MV-4-11 (cell line): Measurements from ENCODE around the gene TMEM253.

Source experiments
- DNase-seq: peaks from one replicate; lab custom pipeline; 2025; lab: John Stamatoyannopoulos, UW

The TMEM253 gene

DNA sequence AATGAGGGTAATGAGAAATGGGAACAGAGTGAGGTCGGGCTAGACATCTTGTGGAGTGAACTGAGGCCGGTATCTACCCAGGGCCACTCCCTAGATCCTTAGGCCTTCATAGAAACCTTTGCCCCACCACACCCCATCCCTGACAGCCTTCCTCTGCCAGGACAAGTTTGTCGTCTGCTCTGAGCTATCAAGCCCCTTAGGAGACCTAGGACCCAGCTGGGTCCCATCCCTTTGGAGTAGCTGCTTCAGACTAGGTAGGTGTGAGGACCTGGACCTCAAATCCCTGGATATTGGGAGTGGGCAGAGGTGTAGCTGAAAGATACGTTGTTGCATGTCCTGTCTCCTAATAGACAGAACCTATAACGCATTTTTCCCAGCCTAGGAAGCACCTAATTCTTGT lies at the start of gene TMEM253:
Gene TMEM253, plus strand, starts transcription at position 136 of the 400 bp plus-strand sequence. CDS start 278 bp downstream, outside the sequence.
- no peak for DNase-seq

- DNase-seq: no peak
Measured at GRCh38 chr14:21053184-21054122, 47.4 kb upstream of the TMEM253 start.

DNA sequence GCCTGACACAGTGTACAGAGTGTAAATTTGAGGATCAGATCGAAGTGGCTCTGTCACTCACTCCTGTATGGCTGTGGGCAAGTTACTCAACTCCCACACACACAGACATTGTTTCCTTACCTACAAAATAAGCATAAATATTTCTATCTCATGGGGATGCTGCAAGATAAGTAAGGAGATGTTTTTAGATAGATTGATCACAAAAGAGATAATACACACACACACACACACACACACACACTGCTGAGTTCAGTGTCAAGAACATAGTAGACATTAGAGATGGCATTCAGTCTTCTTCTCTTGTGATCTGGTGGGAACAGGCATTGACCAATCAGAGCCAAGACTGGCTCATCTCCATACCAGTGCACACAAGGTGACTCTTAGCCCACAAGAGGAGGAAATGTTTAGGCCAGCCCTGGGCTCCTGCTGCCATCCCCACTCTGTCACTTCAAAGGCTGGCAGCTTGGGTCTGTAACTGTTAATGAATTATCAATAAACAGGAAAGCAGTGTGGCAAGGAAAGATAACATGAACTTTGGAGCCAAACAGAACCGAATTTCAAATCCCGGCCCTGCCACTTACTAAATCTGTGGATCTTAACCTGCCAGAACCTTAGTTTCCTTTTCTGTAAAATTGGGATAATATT lies 46.6 kb upstream of the TMEM253 start:
- no peak for DNase-seq

- no peak for DNase-seq
Measured at GRCh38 chr14:21054768-21055145, 46.1 kb upstream of the TMEM253 start.

DNA sequence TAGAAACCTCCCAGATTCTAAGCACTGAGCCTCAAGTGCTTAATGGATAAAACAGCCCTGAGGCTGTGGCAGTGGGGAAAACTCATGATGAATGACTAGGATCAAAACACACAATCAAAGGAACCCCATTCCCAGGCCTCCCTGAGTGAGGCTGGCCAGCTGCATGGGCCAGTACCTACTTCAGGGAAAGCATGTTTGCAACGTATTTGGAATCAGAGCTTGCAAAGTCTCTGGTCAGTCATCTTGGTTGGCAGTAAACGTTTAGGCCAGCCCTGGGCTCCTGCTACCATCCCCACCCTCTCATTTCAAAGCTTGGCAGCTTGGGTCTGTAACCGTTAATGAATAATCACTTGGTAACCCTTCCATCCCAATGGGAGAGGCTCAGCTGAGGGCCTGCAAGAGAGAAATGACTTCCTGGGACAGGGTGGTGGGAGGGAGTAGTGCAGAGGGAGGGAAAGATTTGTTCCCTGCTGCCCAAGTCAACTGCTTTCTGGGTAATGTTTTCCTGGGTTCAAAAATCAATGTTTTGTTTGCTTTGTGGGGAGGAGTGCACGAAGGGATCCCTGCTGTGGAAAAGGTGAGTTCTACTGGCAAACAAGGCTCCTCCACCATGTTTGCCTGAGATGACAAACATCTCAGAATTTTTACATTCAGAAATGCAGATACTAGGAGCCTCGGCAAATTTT lies 45.3 kb upstream of the TMEM253 start:
- DNase-seq: no peak

DNA sequence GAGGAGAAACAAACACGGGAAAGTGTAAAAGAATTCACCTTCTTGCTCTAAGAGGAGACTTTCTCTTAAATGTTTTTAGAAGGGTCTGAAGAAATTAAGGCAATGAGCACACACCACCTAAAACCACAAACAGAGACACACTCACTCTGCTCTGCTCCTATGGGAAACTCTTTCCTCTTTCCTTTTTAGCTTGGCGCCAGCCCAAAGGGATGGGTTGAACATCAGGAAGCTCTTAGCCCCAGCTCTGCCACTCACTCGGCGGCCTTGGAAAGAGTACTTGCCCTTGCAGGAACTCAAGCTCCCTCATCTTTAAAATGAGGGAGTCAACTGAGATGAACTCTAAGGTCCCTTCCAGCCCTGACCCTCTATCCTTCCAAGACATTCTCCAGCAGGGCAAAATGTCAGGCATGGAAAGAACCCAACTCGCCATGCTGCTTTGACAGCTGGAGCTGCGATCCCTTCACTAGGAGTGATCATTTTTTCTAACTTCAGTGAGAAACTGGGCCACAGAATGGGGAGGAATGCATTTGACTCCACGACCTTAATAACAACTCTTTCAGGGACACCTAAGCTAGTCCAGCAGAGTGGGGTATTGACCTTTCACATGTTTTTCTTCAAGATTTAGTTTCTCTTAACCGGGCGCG lies 44.2 kb upstream of the TMEM253 start:
- DNase-seq: no peak

- no peak for DNase-seq
Measured at GRCh38 chr14:21057803-21058675, 42.8 kb upstream of the TMEM253 start, which contains the start of gene RNASE8. Gene RNASE8, plus strand, starts transcription at chr14:21057822. Its CDS starts 71 bp downstream, at chr14:21057893.

- no peak for DNase-seq
Measured at GRCh38 chr14:21058903-21059302, 42.0 kb upstream of the TMEM253 start.

DNA sequence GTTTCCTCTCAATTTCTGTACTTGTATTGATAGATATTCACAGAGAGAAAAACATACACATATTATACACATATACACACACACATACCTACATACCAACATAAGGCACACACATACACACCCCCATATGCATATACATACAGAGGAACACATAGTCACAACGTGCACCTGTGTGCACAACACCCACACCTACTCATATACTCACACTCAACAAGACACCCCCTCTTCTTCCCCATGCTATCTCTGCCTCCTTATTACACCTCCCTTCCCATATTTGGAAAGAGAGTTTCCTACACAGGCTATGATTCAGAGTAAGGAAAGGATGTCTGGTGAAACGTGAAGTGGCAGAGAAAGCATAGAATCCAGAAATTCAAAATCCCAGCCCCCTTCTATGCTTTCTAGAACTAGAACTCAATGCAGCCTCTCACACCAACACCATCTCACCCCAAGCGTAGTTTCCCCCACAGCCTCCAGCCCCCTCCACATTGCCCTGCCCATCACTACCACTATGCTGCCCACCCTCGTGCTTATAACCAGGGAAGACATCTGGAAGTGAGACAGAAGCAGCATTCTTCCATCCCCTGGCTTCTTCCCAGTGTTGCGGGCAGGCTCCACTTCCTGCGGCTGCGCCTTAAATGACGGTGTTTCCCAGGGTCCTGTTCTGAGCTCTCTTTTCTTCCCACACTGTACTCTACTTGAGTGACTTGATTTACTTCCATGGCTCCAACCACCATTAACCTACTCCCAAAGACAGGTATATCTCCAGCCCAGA lies 40.8 kb upstream of the TMEM253 start:
- DNase-seq: no peak

DNA sequence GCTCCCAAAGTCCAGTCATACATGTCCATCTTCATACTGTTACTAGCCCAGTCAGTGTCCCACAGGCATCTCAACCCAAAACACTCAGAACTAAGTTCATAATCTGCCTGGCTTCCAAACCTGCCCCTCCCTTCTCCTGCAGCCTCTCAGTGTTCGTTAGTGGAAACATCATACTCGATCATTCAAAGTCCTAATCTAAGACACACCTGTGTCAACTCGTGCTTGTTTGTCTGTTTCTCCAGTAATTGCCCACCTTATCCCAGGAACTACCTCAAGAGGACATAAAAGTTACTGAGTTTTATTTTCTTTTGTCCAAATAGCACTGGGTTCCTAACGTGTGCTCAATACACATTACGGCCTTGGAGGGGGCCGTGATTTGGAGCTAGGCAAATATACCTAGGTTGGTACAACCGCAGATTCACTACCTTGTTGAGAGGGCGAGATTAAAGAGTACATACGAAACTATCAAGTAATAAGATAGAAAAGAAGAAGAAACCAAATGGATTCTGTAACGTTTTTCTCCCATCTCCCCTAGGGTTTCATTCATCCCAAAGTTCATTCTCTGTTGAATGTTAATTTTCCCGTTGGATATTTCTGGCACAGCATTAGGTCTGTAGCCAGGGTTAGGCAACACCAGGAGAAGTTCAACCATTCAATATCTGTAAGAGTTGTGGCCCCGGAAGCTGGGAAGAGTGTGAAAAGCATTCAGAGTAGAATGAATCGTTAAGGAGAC lies 40.1 kb upstream of the TMEM253 start:
- no peak for DNase-seq

- no peak for DNase-seq
Measured at GRCh38 chr14:21061347-21061668, 39.6 kb upstream of the TMEM253 start.

GRCh38 chr14:21063479-21063878 lies 37.4 kb upstream of the TMEM253 start:
- no peak for DNase-seq

DNA sequence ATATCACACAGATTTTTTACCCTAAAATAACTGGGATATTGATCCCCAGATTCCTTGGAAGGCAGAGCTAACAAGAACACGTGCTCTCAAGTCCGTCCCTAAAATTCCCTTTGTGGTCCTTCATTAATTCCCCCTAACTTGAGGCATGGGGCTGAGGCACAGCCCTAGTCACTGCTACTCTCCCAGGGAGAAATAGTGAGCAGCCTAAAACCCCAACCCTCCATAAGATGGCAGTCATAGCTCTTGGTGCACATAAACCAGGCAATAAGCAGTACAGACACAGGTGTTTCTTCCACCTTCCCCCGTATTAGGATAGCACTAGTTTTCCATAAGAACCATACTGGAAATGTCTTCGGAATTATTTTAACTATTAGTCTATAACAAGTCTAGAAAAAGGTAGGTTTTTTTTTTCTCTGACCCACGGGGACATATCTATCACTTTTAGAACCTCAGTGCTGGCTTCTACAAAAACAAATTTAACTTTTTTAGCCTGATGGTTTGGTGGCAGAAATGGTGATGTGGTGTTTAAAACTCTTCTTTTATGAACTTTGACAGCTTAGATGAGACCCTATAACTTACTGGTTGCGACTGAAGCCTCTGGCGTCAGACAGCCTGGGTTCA lies 33.9 kb upstream of the TMEM253 start:
- DNase-seq: no peak

- peak; percentile 43 for DNase-seq
Measured at GRCh38 chr14:21068521-21069387, 32.1 kb upstream of the TMEM253 start.

- no peak for DNase-seq
Measured at GRCh38 chr14:21069388-21070082, 31.3 kb upstream of the TMEM253 start.

DNA sequence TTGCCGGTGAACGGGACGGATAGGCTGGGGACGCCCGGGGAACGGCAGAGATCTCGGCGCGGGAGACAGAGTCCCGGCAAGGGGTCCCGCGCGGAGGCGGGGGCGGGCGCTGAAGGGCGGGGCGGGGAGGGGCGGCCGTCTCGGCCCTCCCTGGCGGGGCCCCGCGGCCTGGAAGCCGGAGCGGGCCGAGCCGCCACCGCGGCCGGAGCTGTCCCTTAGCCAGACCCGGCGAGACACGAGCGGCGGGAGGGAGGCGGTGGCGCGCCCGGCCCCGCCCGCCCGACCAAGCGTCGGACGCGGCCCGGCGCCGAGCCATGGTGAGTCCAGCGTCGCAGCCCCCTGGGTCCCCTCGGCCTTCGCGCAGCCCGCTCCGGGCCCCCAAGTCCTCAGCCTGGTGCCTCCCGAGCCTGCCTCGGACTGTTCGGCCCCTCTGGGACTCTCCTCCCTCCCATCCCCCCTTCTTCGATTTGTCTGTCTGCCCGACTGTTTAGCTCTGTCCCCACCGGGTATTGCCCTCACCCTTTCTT lies 30.7 kb upstream of the TMEM253 start, which contains the start of gene ARHGEF40:
Gene ARHGEF40, plus strand, starts transcription at position 222 of the 527 bp plus-strand sequence. Its CDS starts 93 bp downstream, at position 315.
- no peak for DNase-seq

GRCh38 chr14:21070610-21071224 lies 30.1 kb upstream of the TMEM253 start:
- DNase-seq: peak; percentile 68
